Islet of Langerhans (tissue), 1 donor: ENCODE measurements around the gene ARHGAP45.
"Not testable (repeated sequence)": the region's sequence is repeated elsewhere in the genome, so short reads cannot be mapped to it uniquely, and the experiment has no call there.

ENCODE experiments used
- FAIRE-seq: peaks from one replicate; lab custom pipeline; 2011; peaks lifted over from hg19 to GRCh38; lab: Jason Lieb, UNC

The ARHGAP45 gene

DNA sequence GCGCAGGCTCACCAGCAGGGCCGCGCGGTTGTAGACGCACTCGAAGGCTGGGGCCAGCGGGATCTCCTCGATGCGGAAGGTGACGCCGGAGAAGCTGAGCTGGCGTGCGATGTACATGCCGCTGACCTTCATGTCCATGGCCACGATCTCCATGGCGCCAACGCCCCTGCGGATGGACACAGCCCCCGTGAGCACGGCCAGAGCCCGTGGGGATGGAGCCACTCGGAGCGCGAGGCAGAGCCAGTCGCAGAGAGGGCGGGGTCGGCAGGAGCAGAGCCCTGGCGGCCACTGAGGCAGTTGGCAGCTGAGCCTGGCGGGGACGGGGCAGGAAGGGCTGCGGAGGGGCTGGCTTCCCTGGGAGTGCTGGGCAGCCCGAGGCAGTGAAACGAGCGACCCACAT is 52.0 kb downstream of the ARHGAP45 start:
- no peak for FAIRE-seq

DNA sequence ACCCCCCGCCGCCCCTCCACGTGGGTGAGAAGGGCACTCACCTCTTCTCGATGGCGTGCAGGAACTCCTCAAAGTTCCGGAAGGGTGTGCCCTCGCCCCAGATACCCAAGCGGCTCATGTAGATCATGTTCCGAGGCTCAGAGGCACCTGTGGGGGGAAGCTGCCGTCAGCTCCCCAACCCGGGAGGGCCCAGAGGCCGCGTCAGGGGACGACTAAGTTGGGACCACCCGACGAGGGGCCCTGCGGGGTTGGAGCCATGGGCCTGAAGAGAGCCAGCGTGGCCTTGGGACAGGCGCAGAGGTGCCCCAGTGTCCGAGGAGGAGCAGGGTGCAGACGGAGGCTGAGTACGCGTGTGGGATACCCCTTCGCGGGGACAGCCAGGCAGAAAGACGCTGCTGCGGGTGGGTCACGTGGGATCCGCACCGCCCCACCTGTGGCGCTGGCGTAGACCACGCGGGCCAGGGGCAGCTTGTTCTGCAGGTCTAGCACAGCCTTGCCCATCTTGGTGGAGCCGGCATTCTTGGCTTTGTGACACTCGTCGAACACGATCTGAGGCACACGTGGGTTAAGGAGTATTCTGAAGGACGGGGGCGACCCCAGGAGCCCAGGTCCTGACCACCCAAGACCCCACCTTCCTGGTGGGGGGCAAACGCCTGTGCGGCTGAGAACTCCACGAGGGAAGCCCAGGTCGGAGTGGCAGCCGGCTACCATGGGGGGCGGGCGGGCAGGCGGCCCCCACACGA is 52.7 kb downstream of the ARHGAP45 start:
- FAIRE-seq, result no peak

DNA sequence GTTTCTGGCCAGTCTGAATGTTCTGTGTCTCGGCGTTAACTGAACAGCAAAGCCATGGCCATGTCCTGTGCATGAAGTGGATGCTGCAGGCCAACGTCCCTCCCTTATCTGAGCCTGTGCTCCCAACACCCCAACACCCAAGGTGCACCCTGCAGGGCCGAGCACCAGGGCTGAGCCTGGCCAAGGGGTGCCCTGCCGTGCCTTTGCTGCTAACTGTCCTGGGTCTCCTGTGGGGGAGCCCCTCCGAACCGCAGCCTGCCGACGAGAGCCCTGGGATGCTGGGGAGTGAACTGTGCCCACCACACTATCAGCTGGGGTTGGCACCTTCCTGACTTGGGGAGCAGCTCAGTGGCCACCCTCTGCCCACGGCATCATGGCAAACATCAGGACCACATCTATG is 54.4 kb downstream of the ARHGAP45 start:
- FAIRE-seq, result no peak

DNA sequence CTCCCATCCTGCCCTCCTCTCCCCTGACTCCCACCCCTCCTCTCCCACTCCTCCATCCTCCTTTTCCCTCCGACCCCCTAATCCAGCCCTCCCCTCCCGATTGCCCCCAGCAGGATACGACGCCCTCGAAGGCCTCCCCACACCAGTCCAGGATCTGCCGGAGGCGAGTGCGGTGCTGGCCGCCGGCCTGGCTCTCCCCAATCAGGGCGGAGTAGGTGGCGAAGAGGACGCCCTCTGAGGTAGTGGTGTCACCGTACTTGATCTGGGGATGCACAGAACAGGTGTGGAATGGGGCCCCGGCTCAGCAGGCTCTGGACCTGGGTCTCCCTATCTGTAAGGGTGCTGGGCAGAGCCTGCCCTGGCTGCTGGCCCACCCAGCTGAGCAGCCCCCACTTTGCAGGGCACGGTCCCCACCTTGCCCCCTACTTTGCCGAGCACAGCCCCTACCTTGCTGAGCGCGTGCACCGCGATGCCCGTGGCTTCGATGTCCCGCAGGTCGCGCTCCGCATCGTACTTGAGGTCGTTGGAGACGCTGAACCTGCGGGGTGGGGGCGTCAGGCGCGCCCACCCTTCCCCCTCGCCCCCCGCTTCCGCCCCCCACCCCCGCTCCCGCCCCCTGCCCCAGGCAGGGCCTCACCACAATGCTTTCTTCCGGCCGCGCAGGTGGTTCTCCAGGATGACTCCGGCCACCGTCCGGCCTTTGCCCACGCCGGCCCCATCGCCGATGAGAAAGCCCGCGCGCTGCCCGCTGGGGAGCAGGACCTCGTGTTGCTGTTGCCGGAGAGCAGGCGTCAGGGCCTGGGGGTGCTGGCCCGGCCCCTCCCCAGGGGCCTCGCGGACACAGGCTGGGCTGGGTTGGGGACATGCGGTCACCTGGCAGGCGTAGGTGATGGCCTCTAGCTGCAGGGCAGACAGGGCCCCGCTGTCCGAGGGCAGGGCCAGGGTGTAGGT is 55.3 kb downstream of the ARHGAP45 start:
- no peak for FAIRE-seq

DNA sequence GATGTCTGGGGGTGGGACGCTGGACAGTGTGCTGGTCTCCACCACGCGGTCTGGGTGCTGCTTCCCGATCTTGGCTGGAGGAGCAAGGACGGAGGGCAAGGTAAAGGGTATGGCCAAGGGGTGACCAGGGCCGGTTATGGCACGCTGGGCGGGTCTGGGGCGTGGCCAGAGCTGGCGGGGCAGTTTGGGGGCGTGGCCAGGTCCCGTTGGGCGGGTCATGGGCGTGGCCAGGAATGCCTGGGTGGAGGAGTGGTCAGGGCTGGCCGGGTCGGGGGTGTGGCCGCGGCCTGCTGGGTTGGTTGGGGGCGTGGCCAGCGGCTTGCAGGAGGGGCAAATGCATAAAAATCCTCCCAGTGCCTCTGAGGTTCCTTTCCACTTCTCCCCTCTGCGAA is 56.0 kb downstream of the ARHGAP45 start:
- no peak for FAIRE-seq

DNA sequence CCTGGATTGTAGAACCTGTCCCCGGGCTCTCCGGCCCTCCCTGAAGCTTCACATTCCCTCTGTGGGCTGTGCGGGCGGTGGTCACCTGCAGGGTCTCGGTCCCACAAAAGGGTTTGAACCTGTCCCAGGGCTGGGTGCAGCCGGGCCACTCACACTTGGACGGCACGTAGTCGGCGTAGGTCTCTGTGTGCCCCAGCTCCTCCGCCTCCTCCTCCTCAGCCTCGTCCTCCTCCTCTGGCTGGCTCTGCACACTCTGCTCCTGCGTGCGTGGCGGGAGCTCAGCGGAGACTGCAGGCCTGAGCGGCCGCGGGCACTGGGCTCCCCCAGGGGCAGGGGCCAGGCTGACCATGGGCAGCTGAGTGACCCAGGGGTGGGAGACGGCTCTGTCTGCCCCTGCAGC is 56.4 kb downstream of the ARHGAP45 start:
- no peak for FAIRE-seq

DNA sequence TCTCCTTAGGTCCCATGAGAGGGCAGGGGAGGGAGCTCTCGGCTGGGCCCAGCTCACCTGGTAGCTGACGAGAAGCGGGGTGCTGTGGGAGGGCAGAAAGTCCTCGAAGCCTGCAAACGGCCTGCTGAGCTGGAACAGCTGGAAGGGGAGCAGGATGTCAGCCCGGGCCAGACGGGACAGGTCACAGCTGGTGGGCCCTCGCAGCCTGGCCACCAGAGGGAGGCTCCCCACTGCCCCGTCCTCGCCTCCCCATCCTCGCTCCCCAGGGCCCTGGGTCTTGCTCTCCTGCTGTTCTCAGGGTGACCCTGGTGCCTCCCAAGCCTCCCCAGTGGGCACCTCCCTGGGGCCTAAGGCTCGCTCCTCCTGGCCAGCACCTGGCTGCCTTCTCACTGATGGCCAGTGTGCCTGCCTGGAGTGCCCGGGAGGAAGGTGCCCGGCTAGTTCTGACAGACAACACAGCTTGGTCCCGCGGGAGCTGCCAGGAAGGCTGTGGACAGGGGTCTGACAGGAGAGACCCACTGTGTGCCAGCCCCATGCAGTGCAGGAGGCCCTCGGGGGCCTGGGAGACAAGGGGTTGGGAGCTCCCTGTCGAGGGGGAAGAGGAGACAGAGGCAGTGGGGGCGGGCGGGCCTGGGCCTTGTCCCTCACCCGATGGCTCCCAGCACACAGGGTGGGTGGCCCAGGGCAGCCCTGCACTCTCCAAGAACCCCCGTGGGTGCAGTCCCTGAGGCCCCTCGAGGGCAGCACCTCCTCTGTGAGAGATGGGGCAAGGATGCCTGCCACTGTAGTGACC is 57.1 kb downstream of the ARHGAP45 start:
- FAIRE-seq, result no peak

DNA sequence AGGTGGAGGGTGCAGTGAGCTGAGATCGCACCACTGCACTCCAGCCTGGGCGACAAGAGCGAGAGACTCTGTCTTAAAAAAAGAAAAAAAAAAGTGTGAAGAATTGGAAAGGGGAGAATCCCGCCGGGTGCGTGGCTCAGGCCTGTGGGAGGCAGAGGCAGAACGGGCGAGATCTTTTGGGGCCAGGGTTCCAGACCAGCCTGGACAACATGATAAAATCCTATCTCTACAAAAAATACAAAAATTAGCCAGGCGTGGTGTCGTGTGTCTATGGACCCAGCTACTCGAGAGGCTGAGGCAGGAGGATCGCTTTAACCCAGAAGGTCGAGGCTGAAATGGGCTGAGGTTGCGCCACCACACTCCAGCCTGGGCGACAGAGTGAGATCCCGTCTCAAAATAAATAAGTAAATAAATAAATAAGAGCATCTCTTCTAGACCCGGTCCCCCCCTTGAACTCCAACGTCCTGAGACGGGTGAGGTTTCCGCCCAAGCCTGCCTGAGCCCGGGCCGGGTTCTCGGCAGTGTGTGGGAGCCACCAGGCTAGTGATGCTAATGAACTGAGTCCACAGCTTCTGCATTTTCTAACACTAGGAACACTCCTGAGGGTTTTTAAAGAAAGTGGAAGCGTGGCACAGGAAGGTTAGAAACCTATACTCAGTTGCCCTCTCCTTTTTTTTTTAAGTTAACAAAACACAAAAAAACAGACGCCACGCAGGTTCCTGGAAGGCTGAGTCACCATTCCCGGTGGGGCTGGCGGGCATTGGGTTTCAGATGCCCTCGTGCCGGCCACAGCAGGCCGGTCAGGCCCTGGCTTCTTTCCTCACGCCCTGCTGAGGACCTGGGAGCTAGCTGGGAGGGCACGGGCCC is 58.9 kb downstream of the ARHGAP45 start:
- no peak for FAIRE-seq

DNA sequence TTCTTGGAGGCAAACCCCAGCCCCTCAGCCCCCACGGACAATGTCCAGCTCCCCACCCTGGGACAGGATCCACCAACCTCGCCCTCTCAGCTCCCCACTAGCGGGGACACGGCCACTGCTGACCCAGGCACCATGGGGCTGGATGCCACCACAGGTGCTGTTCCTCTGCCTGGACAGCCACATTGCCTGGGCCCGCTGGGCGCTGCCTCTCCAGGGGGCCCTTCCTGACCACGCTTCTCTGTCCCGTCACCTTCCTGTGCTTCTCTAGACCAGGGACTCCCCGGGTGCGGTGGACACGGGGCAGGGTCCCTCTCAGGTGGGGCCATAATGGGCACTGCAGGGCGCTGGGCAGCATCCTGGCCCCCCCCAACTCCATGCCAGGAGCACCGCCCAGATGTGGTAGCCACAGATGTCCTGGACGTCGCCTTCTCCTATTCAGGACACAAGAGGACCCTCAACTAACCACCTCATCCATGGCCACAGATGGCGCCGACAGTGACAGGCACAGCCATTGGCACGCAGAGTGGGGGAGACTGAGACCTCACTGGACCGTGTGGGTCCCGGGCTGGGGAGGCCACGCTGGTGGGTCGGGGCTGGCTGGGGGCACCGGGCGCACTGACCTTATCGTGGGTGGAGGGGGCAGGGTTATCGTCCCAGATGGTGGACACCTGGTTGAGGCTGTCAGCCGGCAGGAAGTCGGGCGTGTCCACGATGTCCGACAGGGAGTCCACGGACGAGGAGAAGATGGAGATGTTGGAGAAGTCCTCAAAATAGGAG is 60.2 kb downstream of the ARHGAP45 start:
- no peak for FAIRE-seq

DNA sequence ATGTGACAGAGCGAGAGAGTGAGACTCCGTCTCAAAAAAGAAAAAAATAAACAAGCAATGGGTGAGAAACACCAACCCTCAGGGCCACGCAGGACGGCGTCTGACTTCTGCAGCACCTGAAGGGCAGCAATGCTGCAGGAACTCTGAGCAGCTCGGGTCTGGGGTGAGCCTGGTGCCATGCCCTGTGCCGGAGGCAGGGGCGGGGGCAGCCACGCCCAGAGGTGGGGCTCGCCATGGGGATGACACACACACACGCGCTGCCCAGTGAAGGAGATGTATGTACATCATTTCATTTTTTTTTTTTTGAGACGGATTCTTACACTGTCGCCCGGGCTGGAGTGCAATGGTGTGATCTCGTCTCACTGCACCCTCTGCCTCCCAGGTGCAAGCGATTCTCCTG is 61.1 kb downstream of the ARHGAP45 start:
- no peak for FAIRE-seq

DNA sequence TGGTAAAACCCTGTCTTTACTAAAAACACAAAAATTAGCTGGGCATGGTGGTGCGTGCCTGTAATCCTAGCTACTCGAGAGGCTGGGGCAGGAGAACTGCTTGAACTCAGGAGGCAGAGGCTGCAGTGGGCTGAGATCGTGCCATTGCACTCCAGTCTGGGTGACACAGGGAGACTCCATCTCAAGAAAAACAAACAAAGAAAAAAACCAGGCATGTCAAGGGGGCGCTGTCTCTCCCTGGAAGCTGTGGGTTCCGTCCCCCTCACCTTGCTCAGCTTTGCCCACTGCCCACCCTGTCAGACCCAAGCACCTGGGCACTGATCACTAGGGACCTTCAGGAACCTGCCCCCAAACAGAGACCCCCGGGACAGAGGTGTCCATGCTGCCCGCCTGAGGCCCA is 62.1 kb downstream of the ARHGAP45 start:
- not testable (repeated sequence) for FAIRE-seq

DNA sequence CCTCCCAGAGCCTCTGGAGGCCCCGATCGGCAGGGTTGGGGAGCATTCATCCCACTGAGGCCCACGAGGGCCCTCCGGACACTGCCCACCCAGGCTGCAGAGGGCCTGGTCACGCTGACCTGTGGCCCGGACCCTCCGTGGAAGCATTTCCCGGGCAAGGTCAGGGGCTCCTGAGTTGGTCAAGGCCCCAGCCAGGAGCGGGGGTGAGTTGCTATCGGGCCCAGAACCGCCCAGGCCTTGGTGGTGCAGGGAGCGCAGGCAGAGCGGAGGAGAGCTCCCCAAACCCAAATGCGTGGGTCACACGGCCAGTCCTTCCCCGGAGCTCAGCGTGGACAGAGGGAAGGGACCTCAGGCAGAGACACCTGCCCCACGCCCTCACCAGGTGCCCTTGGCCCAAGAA is 62.6 kb downstream of the ARHGAP45 start:
- no peak for FAIRE-seq

DNA sequence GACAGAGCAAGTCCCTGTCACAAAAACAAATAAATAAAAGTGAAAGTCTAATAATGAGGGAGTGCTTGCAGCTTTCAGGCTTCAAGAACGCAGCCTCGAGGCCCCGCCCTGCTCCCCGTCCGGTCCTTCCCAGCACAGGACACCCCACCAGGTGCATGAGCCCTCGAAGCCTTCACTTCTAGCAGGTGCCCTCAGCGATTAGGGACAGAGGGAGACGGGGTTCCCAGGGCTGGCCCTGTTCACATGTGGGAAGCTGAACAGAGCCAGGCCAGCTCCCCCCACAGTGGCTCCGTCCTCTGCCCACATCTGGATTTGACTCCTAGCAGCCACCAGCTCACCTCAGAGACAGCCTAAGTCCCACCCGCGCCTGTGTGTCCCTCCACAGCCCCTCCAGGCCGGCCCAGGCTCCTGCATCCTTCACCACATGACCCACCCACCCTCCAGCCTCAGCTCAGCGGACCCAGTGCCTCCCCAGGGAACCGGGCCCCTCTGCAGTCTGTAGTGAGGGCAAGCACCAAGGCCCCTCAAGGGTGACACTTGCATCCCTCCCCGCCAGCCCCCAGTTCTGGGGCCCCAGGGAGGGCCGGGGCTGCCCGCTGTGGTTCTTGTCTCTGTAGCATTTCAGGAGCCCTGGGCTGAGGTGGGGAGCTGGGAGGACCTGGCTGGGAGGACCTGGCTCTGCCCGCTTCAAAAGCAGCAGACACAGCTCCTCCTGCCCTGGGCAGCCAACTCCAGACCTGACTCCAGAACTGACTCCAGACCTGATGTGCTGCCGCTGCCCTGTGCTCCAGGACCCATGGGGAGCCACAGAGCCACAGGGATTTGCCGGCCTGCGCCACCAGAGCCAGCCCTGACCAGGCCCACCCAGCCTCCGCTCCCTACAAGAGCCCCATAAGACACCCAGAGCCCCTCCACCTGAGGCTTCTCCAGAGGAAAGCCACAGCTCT is 64.1 kb downstream of the ARHGAP45 start:
- FAIRE-seq, result no peak

DNA sequence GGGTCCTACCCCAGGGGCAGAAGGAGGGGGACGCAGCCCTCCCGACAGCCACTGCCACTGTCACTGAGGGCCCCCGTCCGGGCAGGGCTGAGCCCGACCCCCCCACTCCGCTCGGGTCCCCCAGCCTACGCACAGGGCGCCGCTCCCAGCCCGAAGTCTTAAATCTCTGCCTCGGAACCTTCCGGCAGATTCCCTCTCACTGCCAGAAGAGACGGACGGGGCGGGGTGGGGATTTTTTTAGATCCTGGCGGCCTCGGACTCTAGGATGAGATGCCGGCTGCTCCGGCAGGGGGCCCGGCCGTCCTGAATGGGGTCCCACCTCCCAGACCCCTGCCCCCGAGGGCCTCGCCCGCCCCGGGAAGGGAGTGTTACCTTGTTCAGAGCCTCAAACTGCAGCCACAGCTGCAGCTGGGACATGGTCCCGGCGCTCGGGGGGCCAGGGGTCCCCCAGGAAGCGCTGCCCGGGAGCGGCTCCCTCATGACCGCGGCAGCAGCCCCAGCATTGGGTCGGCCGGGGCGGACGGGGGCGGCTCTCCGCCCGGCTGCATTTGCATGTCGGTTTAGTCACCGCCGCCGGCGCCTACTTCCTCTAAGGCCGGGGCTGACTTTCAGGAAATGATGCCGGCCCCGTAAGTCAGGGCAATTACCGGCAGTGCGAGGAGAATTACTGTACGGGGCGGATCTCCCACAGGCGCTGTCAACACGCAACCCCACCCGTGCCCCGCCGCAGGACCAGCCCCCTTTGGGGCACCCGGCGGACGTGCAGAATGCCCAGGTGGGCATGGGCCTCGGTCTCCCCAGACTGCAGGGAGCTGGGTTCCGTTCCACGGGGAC is 65.0 kb downstream of the ARHGAP45 start:
- FAIRE-seq, result no peak

DNA sequence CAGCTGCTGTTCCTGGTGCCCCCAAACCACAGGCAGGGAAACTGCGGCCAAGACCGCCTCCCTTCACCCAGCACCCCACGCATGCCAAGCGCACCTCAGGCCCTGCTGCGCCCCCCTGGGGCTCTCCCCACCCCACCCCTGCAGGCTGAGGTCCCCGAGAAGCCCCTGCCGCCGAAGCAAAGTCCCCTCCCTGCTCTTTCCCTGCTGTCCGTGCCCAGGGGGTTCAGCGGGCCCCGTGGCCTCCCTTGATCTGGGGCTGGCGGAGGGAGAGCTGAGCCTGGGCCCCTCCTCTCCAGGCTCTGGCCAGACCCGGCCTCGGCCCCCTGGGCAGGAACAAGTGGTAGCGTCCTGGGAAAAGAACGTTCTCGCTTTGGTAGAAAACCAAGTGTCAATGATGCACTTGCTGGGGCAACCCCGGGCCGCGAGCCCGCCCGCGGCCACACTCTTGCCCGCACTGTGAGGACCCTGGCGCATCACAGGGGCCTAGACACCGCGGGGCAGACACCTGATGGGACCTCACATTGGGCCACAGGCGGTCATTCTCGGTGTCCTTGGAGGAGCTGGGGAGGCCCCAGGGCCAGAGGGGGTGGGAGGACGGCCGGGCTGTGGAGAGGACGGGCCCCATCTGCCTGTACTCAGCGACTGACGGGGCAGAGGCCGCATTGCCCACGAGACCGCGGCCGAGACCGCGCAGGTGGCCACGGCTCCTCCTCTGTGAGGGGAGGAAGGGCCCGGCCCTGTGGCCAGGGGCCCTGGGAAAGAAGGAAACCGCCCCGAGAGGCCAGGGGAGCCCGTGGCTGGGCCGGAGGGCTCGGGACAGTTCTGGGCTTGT is 65.8 kb downstream of the ARHGAP45 start:
- no peak for FAIRE-seq

DNA sequence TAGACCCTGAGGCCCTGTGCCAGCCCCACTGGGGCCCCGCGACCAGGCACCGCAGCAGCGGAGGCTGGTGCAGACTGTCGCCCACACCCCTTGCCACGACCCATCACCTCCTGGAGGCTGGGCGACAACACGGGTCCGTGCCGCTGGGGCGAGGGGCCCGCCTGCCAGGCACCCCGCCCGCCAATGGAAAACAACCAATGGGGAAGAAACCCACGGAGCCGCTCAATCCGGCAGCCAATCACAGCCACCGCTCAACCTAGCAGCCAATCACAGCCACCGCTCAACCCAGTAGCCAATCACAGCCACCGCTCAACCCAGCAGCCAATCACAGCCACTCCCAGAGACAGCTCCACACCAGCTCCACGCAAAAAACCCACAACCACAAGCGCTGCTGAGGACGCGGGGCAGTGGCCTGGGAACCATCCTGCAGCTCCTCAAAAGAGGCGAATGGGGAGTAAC is 66.5 kb downstream of the ARHGAP45 start:
- FAIRE-seq, result no peak

DNA sequence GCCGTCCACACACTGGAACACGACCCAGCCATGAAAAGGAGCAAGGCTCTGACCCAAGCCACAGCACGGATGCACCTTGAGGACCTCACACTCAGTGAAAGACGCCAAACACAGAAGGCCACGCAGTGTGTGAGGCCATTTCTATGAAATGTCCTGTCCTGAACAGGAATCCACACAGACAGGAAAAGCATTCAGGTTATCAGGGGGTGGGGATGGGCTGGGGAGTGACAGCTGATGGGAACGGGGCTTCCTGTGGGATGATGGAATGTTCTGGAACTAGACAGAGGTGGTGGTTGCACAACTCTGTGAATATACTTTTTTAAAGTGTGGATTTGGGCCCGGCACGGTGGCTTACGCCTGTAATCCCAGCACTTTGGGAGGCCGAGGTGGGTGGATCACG is 67.5 kb downstream of the ARHGAP45 start:
- no peak for FAIRE-seq

DNA sequence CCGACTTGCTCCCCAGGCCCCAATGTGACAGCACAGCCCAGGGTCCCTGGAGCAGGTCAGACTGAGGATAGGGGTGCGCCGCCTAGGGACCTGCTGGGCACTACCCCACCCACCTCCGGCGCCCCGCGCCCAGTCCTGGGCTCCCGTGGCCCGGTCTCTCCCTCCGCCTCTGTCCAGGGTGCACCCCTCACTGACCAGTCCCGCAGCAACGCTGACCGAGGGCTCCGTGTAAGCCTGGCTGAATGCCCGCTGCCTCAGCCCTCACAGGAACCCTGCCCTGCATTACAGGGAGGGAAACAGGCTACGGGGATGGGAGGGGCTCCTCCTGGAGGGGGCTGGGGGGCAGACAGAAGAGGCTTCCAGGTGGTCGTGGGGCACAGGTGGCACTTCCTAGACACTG is 68.5 kb downstream of the ARHGAP45 start:
- FAIRE-seq, result no peak
